Nephron progenitor cell (in vitro differentiated cells): Measurements from ENCODE around the gene TAOK1.

ENCODE experiments used
- DNase-seq: peaks from one replicate; pipeline ENCODE4 v3.0.0; 2021
- H3K27ac Mint-ChIP-seq: 2 replicates; pipeline ENCODE4 v1.8.0; 2021; ENCODE audit warnings: mild to moderate bottlenecking, moderate library complexity, mixed read lengths
- H3K27me3 Mint-ChIP-seq: 2 replicates; pipeline ENCODE4 v1.8.0; 2021; ENCODE audit warnings: mild to moderate bottlenecking, low read depth, mixed read lengths; ENCODE audit not compliant: poor library complexity
- H3K36me3 Mint-ChIP-seq: 2 replicates; pipeline ENCODE4 v1.8.0; 2021; ENCODE audit warnings: low read depth, mixed read lengths
- H3K4me1 Mint-ChIP-seq: 2 replicates; pipeline ENCODE4 v1.8.0; 2021; ENCODE audit warnings: mixed read lengths
- H3K4me3 Mint-ChIP-seq: 2 replicates; pipeline ENCODE4 v1.8.0; 2021; ENCODE audit warnings: mild to moderate bottlenecking, moderate library complexity, mixed read lengths
- H3K9me3 Mint-ChIP-seq: 2 replicates; pipeline ENCODE4 v1.8.0; 2021; ENCODE audit warnings: mild to moderate bottlenecking, moderate library complexity, mixed read lengths
- CTCF ChIP-seq: fragments of 200-600 bp; sonication (generic); IDR thresholded peaks from 2 replicates; pipeline ENCODE4 v1.5.0; 2021; ENCODE audit warnings: antibody characterized with exemption

TAOK1 gene

GRCh38 chr17:29571883-29572681 is 181.9 kb downstream of the TAOK1 start:
- no peak for TF ChIP-seq CTCF
- no peak overlapping the region for H3K4me3 Mint-ChIP-seq
- H3K27ac Mint-ChIP-seq: no peak overlapping the region
- H3K36me3 Mint-ChIP-seq: peaks cover 7% of the 10 kb centered on the region
- DNase-seq: no peak
- H3K27me3 Mint-ChIP-seq: peaks cover 20% of the 10 kb centered on the region
- no peaks in the 10 kb centered on the region for H3K9me3 Mint-ChIP-seq
- H3K4me1 Mint-ChIP-seq: peaks cover 31% of the 10 kb centered on the region

- TF ChIP-seq CTCF: peak; percentile 68
- Mint-ChIP-seq H3K4me3 (no peak overlapping the region), H3K27ac (no peak overlapping the region), H3K9me3 (no peaks in the 10 kb centered on the region), H3K4me1 (peaks cover 35% of the 10 kb centered on the region), H3K27me3 (peaks cover 12% of the 10 kb centered on the region), H3K36me3 (peaks cover 7% of the 10 kb centered on the region)
- DNase-seq: peak; percentile 85
Observed at GRCh38 chr17:29572691-29573557, 182.8 kb downstream of the TAOK1 start.

GRCh38 chr17:29573558-29573869 is 183.4 kb downstream of the TAOK1 start:
- Mint-ChIP-seq H3K36me3 (peaks cover 12% of the 10 kb centered on the region), H3K27ac (no peak overlapping the region), H3K4me3 (no peak overlapping the region)

GRCh38 chr17:29573871-29574731 is 183.9 kb downstream of the TAOK1 start:
- Mint-ChIP-seq H3K27me3 (peaks cover 7% of the 10 kb centered on the region), H3K4me3 (no peak overlapping the region), H3K36me3 (peaks cover 13% of the 10 kb centered on the region), H3K4me1 (peaks cover 39% of the 10 kb centered on the region), H3K27ac (no peak overlapping the region), H3K9me3 (no peaks in the 10 kb centered on the region)
- DNase-seq: peak; percentile 1
- TF ChIP-seq CTCF: no peak

More at GRCh38 chr17:29573558-29573869, 183.4 kb downstream of the TAOK1 start:
- TF ChIP-seq CTCF: no peak
- H3K27me3 Mint-ChIP-seq: peaks cover 7% of the 10 kb centered on the region
- no peaks in the 10 kb centered on the region for H3K9me3 Mint-ChIP-seq
- no peak for DNase-seq
- H3K4me1 Mint-ChIP-seq: peaks cover 37% of the 10 kb centered on the region

- no peak for DNase-seq
- Mint-ChIP-seq H3K4me1 (peaks cover 34% of the 10 kb centered on the region), H3K27me3 (peaks cover 4% of the 10 kb centered on the region), H3K27ac (no peak overlapping the region), H3K4me3 (no peak overlapping the region), H3K9me3 (no peaks in the 10 kb centered on the region), H3K36me3 (peaks cover 16% of the 10 kb centered on the region)
- no peak for TF ChIP-seq CTCF
Observed at GRCh38 chr17:29574732-29575510, 184.8 kb downstream of the TAOK1 start.
